Sciatic nerve (tissue), 2 donors: ENCODE data around the gene HSP90AA1. TPM values are rescaled to one million over a fixed set of nuclear protein-coding genes. Genes with fewer than 3 reads are reported as not detected.
A peak's percentile ranks its signal among the peaks of the same experiment; 100 is the strongest.

ENCODE experiments used
- ATAC-seq: fragments of 200-7000 bp; cut with Tn5 transposase; one replicate; pipeline ENCODE4 v1.9.1; 2020; ENCODE audit warnings: mild to moderate bottlenecking, moderate library complexity
- DNase-seq: peaks from one replicate; pipeline ENCODE4 v3.0.0-alpha.2; 2020; ENCODE audit warnings: low spot score
- intact Hi-C: fragments of 100-400 bp; cut with DNase I; formaldehyde crosslinking; loops from one replicate; pipeline ENCODE4 v1.14.2; 2022
- total RNA-seq: library from RNA; stranded (reverse); fragmentation: NEBNext Ultra II Directional; extraction: Animal tissue kit (Norgen Biotek cat#: 25700); gene quantifications from one replicate; pipeline ENCODE4 v1.2.1, GENCODE V29; 2021
- donor health status: DM: no; HTN: no; CAD: no.
- donor health status: DM: no; HTN: no; CAD: no.

HSP90AA1 gene
- total RNA-seq, 1 donor from 2014 or later: 325 TPM

DNA sequence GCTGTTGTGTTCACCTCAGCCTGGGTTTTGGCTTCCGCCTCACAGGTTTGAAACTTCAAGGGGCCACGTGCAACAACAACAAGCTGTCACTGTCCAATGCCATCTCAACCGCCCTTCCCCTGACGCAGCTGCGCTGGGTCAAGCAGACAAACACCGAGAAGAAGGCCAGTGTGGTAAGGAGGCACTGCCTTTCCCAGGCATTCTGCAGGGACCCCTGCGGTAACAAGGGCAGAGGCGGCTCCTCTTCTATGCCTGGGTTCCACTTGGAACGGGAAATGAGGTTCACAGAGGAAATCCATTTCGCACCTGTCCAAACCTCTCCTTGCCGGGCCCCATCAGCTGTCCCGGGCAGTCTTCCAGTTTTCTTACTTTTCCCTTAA is 36.8 kb downstream of the HSP90AA1 start:
- DNase-seq (no peak), ATAC-seq (no peak)
- intact Hi-C loops: no loop called here

DNA sequence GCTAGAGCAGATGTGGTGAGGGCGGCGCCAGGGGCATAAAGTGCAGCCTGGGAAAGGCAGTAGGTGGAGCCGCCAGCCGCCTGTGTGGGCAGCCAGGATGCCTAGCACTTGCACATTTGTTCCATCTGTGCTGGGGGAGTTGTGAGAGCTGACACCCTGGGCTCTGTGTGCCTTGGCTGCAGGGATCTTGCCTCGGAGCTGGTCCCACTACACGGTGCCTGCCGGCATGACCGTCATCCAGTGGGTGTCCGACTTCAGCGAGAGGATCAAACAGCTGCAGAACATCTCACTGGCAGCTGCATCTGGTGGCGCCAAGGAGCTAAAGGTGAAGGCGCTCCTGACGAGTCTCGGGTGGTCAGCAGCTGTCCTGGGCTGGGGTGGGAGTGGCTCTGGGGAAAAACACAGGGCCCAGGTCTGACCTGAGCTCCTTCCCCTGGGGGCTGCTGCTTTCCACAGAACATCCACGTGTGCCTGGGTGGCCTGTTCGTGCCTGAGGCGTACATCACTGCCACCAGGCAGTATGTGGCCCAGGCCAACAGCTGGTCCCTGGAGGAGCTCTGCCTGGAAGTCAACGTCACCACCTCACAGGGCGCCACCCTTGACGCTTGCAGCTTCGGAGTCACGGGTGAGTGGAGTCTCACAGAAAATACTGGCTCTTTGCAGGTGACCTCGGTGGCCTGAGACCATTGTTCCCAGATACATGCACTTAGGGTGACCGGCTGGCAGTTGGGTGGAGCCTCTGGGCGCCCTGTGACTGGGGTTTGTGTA is 37.4 kb downstream of the HSP90AA1 start:
- DNase-seq (no peak), ATAC-seq (no peak)
- intact Hi-C loops: no loop called here

DNA sequence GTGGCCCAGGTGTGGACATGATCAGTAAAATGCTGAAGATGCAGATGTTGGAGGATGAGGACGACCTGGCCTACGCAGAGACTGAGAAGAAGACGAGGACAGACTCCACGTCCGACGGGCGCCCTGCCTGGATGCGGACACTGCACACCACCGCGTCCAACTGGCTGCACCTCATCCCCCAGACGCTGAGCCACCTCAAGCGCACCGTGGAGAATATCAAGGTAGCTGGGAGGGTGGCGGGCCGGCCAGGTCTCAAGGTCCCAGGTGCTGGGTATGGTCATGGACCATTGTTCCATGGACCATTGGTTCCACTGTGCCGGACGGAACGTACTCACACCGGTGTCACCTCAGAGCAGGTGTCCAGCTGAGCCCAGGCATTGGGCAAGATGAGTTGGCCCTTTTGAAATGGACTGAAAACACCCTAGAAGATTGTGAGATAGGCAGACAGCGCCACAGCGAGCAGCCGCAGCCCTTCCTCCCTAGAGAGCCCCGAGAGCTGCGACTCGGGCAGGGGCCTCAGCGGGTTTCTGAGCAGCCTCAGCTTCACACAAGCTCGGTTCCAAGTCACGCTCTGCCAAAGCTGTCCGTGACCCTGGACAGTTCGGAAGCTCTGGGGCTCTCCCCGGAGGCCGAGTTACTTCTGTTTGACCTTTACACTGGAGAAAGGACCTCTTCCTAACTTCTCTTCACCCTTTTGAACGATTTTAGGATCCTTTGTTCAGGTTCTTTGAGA is 38.9 kb downstream of the HSP90AA1 start:
- no peak for ATAC-seq
- intact Hi-C loops: no loop called here

DNA sequence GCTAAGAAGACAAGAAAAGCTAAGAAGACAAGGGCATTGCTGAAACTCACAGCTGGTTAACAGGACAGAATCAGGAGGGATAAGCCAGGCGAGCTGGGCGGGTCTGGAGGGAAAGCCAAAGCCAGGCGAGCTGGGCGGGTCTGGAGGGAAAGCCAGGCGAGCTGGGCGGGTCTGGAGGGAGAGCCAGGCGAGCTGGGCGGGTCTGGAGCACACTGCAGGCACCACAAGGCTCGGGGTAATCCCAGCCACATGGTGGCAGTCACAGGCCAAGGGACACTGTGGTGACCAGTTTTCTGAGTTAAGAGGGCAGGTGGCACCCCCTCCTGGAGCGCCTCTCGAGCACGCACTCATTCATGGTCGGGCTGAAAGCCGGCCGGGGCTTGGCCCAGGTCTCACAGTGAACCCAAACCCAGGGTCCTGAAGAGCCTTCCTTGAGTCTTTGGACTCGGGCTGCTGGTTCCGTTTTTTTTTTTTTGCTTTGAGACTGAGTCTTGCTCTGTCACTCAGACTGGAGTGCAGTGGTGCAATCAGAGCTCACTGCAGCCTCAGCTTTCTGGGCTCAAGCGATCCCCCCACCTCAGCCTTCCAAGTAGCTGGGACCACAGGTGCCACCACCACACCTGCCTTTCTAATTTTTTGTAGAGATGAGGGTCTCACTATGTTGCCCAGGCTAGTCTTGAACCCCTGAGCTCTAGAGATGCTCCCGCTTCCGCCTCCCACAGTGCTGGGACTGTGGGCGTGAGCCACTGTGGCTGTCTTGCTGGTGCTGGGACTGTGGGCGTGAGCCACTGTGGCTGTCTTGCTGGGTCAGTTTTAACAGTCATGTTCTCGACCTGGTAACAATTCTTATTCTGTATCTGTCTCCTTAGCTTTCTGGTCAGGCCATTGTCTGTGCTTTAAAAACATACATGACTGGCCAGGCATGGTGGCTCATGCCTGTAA is 40.2 kb downstream of the HSP90AA1 start:
- intact Hi-C loops: no loop called here
- ATAC-seq (peak; percentile 90), DNase-seq (peak; percentile 87)

More for the DNA sequence above, 38.9 kb downstream of the HSP90AA1 start:
- no peak for DNase-seq

DNA sequence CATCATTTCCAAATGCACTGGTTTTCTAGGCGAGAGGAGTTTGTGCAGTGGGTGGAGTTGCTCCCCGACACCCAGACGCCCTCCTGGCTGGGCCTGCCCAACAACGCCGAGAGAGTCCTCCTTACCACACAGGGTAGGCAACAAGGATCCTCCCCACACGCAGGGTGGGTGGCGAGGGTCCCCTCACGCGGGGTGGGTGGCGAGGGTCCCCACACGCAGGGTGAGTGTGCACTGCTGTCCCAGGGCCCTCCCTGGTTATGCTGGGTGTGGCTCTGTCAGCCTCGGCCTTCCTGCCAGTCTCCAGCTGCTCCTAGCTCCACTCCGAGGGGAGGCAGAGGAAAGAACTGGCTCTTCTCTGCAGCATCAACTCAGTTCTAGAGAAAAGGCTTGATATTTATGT is 42.3 kb downstream of the HSP90AA1 start:
- ATAC-seq (no peak), DNase-seq (no peak)
- intact Hi-C loops: no loop called here

DNA sequence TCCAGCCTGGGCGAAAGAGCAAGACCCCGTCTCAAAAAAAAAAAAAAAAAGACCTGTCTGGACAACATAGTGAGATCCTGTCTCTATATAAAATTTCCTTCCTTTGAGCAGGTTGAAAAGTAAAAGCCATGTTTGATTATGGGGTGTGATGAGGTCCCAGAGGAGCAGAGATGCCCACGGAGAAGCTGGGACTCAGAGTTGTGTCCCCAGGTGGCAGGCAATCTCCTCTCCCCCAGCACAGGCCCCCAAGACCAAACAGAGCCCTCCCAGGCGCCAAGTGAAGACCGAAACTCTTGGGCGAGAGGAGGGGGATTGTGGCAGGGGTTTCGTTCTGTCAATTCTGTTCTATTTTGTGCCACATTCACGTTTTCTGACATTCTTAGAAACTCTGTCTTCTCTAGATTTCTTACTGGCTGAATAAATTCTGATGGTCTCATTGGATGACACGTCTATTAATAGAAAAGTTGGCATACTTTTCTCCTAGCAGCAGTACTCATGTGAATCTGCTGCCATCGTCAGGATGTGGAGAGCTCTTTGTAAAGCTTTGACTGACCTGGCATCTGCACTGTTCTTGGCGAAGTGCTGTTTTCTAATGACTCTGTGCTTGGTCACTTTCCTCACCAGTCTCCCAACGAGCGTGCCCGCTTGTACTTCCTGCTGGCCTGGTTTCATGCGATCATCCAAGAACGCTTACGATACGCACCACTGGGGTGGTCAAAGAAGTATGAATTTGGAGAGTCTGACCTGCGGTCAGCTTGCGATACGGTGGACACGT is 43.4 kb downstream of the HSP90AA1 start:
- intact Hi-C loops: no loop called here
- DNase-seq: no peak
- ATAC-seq: no peak

DNA sequence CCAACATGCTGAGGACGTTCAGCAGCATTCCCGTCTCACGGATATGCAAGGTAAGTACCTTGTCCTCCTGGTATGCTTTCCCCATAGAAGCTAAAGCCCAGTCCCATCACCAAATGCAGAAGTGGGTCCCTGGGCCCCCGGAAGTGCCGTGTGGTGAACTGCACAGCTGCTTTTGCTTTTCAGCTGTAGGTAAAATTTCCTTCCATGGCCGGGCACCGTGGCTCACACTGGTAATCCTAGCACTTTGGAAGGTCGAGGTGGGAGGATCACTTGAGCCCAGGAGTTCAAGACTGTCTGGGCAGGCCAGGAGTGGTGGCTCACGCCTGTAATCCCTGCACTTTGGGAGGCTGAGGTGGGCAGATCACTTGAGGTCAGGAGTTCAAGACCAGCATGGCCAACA is 44.1 kb downstream of the HSP90AA1 start:
- ATAC-seq (no peak), DNase-seq (no peak)
- intact Hi-C loops: no loop called here

DNA sequence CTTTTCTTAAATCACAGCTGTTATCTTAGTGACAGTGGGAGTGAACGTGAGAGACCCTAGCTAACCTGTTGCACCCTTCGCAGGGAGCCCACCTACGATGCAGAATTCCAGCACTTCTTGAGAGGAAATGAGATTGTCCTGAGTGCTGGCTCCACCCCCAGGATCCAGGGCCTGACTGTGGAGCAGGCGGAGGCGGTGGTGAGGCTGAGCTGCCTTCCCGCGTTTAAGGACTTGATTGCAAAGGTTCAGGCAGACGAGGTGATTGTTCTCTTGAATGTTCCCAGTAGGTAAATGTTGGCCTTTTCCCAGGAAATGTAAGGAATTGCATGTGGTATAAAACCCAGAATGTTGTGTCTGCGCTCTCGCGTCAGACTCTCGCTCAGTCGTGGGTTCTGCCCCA is 46.7 kb downstream of the HSP90AA1 start:
- DNase-seq: no peak
- intact Hi-C loops: no loop called here

DNA sequence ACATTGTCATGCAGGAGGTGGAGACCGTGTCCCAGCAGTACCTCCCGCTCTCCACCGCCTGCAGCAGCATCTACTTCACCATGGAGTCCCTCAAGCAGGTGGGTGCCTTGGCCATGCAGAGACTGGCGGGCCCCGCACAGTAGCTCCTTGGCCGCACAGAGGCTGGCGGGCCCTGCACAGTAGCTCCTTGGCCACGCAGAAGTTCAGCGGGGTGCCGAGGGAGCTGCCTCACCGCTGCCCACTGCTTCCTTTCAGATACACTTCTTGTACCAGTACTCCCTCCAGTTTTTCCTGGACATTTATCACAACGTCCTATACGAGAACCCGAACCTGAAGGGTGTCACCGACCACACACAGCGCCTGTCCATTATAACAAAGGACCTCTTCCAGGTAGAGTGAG is 47.7 kb downstream of the HSP90AA1 start:
- ATAC-seq (no peak), DNase-seq (no peak)
- intact Hi-C loops: no loop called here

More for the DNA sequence above, 46.7 kb downstream of the HSP90AA1 start:
- ATAC-seq: no peak

DNA sequence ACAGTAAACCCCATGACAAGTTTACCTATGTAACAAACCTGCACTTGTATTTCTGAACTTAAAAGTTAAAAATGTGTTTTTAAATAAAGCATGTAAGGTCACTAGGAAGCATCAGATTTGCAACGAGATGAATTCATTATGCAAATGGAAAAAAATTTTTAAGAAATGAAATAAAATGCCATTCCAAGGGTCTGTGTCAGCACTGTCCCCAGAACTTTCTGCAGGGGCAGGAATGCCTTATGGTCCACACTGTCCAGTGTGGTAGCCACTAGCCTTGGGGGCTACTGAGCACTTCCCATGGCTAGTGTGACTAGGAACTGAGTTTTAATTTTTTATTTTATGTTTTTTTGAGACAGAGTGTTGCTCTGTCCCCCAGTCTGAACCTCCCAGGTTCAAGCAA is 49.2 kb downstream of the HSP90AA1 start:
- DNase-seq: no peak
- no peak for ATAC-seq
- intact Hi-C loops: no loop called here

DNA sequence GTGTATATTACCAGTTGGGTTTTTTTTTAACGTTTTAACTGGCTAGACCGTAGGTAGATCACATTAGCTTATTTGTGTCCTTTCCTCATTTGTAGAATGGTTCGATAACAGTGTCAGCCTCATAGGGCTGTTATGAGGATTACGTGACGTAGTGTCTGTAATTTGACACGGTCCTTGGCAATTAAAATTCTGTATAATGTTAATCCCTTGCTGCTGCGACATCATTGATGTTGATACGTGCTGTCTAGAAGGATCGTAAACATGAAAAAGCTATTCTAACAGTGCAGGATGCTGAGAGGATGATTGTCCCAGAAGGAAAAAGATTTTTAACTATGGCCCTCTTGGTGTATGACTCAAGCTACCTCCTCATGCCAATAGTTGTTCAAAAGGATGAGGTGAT is 50.9 kb downstream of the HSP90AA1 start:
- intact Hi-C loops: no loop called here
- no peak for ATAC-seq
- DNase-seq: no peak

DNA sequence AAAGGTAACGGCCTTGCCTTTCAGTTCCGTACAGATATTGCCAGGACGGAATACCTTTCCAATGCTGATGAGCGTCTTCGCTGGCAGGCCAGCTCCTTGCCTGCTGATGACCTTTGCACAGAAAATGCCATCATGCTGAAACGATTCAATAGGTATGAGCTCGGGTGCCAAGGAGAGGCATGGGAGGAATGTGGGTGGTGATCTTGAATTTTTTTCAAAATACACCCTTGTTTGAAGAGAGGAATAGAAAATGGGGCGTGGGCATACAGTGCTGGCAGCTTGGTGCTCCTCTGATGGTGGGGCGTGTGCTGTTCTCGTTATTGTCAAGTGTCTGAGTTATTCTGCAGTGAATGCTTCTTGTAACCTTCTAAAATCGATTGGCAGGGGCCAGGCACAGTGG is 52.5 kb downstream of the HSP90AA1 start:
- intact Hi-C loops: no loop called here
- DNase-seq (no peak), ATAC-seq (no peak)

DNA sequence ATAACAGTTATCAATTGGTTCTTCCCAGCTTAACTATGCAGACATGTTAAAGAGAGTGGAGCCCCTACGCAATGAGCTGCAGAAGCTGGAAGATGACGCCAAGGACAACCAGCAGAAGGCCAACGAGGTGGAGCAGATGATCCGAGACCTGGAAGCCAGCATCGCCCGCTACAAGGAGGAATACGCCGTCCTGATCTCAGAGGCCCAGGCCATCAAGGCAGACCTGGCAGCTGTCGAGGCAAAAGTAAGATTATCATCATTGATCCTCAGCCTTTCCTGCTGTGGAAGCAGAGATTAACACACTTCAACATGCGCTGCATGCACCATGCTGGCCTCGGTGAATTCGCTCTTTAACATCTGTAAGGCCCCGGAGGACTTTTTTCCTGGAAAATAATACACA is 53.6 kb downstream of the HSP90AA1 start:
- intact Hi-C loops: no loop called here
- DNase-seq (no peak), ATAC-seq (no peak)

Other genes starting within 250 kb of the HSP90AA1 start
- gene DYNC1H1, start 122.5 kb downstream of the HSP90AA1 start, total RNA-seq: 496 TPM
- gene WDR20, start 52.9 kb upstream of the HSP90AA1 start, total RNA-seq: 39.6 TPM
- gene MOK, start 218.1 kb upstream of the HSP90AA1 start, total RNA-seq: 24.4 TPM
- 13.8 TPM for gene ZNF839, start 232.7 kb upstream of the HSP90AA1 start, total RNA-seq